PC-9 (cell line): ENCODE measurements around the gene LIME1.

Experiments used
- EZH2 ChIP-seq: fragments of 200-600 bp; sonication (generic); IDR thresholded peaks from 2 replicates; pipeline ENCODE4 v1.8.0; 2017; ENCODE audit warnings: antibody characterized with exemption, low read depth
- TF ChIP-seq, protein P1 (sequence below): fragments of 200-600 bp; sonication (generic); conservative IDR thresholded peaks from 2 replicates; pipeline ENCODE4 v1.6.1; 2017; ENCODE audit warnings: mixed run types, antibody characterized with exemption, mild to moderate bottlenecking, moderate library complexity

DNA sequence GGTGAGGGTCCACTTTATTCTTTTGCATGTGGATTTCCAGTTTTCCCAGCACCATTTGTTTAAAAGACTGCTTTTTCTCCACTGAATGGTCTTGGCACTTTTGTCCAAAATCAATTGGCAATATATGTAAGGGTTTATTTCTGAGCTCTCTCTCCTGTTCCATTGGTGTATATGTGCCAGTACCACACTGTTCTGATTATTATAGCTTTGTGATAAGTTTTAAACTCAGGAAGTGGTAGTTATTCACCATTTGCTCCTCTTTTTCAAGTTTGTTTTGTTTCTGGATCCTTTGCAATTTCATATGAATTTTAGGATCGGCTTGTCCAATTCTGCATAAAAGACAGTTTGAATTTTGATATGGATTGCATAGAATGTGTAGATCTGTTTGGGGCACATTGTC lies 24.3 kb upstream of the LIME1 start:
- TF ChIP-seq, protein P1, sequence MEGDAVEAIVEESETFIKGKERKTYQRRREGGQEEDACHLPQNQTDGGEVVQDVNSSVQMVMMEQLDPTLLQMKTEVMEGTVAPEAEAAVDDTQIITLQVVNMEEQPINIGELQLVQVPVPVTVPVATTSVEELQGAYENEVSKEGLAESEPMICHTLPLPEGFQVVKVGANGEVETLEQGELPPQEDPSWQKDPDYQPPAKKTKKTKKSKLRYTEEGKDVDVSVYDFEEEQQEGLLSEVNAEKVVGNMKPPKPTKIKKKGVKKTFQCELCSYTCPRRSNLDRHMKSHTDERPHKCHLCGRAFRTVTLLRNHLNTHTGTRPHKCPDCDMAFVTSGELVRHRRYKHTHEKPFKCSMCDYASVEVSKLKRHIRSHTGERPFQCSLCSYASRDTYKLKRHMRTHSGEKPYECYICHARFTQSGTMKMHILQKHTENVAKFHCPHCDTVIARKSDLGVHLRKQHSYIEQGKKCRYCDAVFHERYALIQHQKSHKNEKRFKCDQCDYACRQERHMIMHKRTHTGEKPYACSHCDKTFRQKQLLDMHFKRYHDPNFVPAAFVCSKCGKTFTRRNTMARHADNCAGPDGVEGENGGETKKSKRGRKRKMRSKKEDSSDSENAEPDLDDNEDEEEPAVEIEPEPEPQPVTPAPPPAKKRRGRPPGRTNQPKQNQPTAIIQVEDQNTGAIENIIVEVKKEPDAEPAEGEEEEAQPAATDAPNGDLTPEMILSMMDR: no peak
- TF ChIP-seq EZH2: no peak
